H9 (cell line): ENCODE measurements around the gene FGA. TPM values are rescaled to one million over a fixed set of nuclear protein-coding genes. Genes with fewer than 3 reads are reported as not detected.

Experiments used
- DNase-seq: peaks from one replicate; pipeline ENCODE4 v3.0.0-alpha.2; 2017
- H2AFZ ChIP-seq: one replicate; pipeline ENCODE4 v1.6.1; 2013; ENCODE audit warnings: mild to moderate bottlenecking, low read length, control low read depth, moderate library complexity
- H2AK5ac ChIP-seq: 2 replicates; pipeline ENCODE4 v1.6.1; 2013; ENCODE audit warnings: low read length, control low read depth, mixed read lengths; ENCODE audit not compliant: insufficient read length
- H2BK120ac ChIP-seq: one replicate; pipeline ENCODE4 v1.6.1; 2013; ENCODE audit warnings: low read depth, mild to moderate bottlenecking, low read length, control low read depth, inconsistent platforms; ENCODE audit not compliant: poor library complexity, severe bottlenecking
- H2BK12ac ChIP-seq: 2 replicates; pipeline ENCODE4 v1.6.1; 2013; ENCODE audit warnings: low read length, control low read depth, mixed read lengths, low read depth; ENCODE audit not compliant: insufficient read length
- H2BK15ac ChIP-seq: 2 replicates; pipeline ENCODE4 v1.6.1; 2013; ENCODE audit warnings: low read depth, low read length, control low read depth
- H2BK20ac ChIP-seq: one replicate; pipeline ENCODE4 v1.6.1; 2013; ENCODE audit warnings: low read depth, mild to moderate bottlenecking, low read length, control low read depth, inconsistent platforms; ENCODE audit not compliant: poor library complexity, severe bottlenecking
- H2BK5ac ChIP-seq: 2 replicates; pipeline ENCODE4 v1.6.1; 2013; ENCODE audit warnings: low read length, control low read depth, mixed read lengths; ENCODE audit not compliant: insufficient read length
- H3K14ac ChIP-seq: 2 replicates; pipeline ENCODE4 v1.6.1; 2013; ENCODE audit warnings: low read length, control low read depth; ENCODE audit not compliant: insufficient read depth
- H3K18ac ChIP-seq: 2 replicates; pipeline ENCODE4 v1.6.1; 2013; ENCODE audit warnings: low read depth, mild to moderate bottlenecking, mixed read lengths, low read length, control low read depth; ENCODE audit not compliant: insufficient read length
- H3K23ac ChIP-seq: 2 replicates; pipeline ENCODE4 v1.6.1; 2013; ENCODE audit warnings: low read length, control low read depth, mixed read lengths, low read depth; ENCODE audit not compliant: insufficient read length
- H3K23me2 ChIP-seq: 2 replicates; pipeline ENCODE4 v1.6.1; 2013; ENCODE audit warnings: low read depth, mild to moderate bottlenecking, mixed read lengths, low read length, control low read depth; ENCODE audit not compliant: insufficient read length, poor library complexity, severe bottlenecking
- H3K27ac ChIP-seq: 2 replicates; pipeline ENCODE4 v1.5.1; 2013; ENCODE audit warnings: low read length, control low read depth, mixed read lengths, low read depth; ENCODE audit not compliant: insufficient read length
- H3K27me3 ChIP-seq: 2 replicates; pipeline ENCODE4 v1.6.1; 2013; ENCODE audit warnings: low read length, control low read depth, inconsistent platforms; ENCODE audit not compliant: insufficient read depth
- H3K4ac ChIP-seq: 2 replicates; pipeline ENCODE4 v1.6.1; 2013; ENCODE audit warnings: low read depth, mild to moderate bottlenecking, control low read depth, inconsistent platforms, low read length, moderate library complexity
- H3K4me1 ChIP-seq: 2 replicates; pipeline ENCODE4 v1.6.1; 2013; ENCODE audit warnings: low read length, control low read depth, inconsistent platforms; ENCODE audit not compliant: insufficient read depth
- H3K4me2 ChIP-seq: 2 replicates; pipeline ENCODE4 v1.6.1; 2013; ENCODE audit warnings: low read length, control low read depth, mixed read lengths; ENCODE audit not compliant: insufficient read length, insufficient read depth
- H3K56ac ChIP-seq: 2 replicates; pipeline ENCODE4 v1.6.1; 2013; ENCODE audit warnings: low read depth, mild to moderate bottlenecking, mixed read lengths, low read length, control low read depth; ENCODE audit not compliant: insufficient read length
- H3K79me1 ChIP-seq: 2 replicates; pipeline ENCODE4 v1.6.1; 2013; ENCODE audit warnings: low read depth, mild to moderate bottlenecking, moderate library complexity, low read length, control low read depth, inconsistent platforms; ENCODE audit not compliant: insufficient read depth, poor library complexity, severe bottlenecking
- H3K79me2 ChIP-seq: 2 replicates; pipeline ENCODE4 v1.6.1; 2013; ENCODE audit warnings: low read length, control low read depth, inconsistent platforms; ENCODE audit not compliant: insufficient read depth
- H3K9ac ChIP-seq: 2 replicates; pipeline ENCODE4 v1.6.1; 2013; ENCODE audit warnings: low read length, control low read depth, mixed read lengths; ENCODE audit not compliant: insufficient read length; ENCODE audit errors: extremely low read depth
- H3K9me3 ChIP-seq: one replicate; pipeline ENCODE4 v1.6.1; 2013; ENCODE audit warnings: low read depth, low read length, inconsistent platforms; ENCODE audit not compliant: control insufficient read depth
- H3T11ph ChIP-seq: one replicate; pipeline ENCODE4 v1.6.1; 2013; ENCODE audit warnings: mild to moderate bottlenecking, low read length, control low read depth, inconsistent platforms
- H4K20me1 ChIP-seq: one replicate; pipeline ENCODE4 v1.6.1; 2013; ENCODE audit not compliant: control insufficient read depth, insufficient read length, insufficient read depth
- H4K5ac ChIP-seq: 2 replicates; pipeline ENCODE4 v1.6.1; 2013; ENCODE audit warnings: low read depth, mild to moderate bottlenecking, mixed read lengths, low read length, control low read depth; ENCODE audit not compliant: insufficient read length
- H4K8ac ChIP-seq: replicated peaks from 2 replicates; pipeline ENCODE4 v1.6.1; 2013; ENCODE audit warnings: low read length, control low read depth, mixed read lengths, low read depth; ENCODE audit not compliant: insufficient read length
- H4K91ac ChIP-seq: 2 replicates; pipeline ENCODE4 v1.6.1; 2013; ENCODE audit warnings: low read depth, mild to moderate bottlenecking, moderate library complexity, mixed read lengths, low read length, control low read depth; ENCODE audit not compliant: insufficient read length
- H3K27ac Mint-ChIP-seq, 3 experiments: 2 replicates in 2 of 3; 3 replicates in 1 of 3; pipeline ENCODE4 v1.8.0; 2020 to 2021; ENCODE audit warnings: mixed read lengths in 3 of 3, mild to moderate bottlenecking in 1 of 3, moderate library complexity in 1 of 3
- H3K27me3 Mint-ChIP-seq: 2 replicates; pipeline ENCODE4 v1.8.0; 2021; ENCODE audit warnings: low read depth, mild to moderate bottlenecking, moderate library complexity, mixed read lengths
- H3K36me3 Mint-ChIP-seq, 3 experiments: 2 replicates in 2 of 3; 3 replicates in 1 of 3; pipeline ENCODE4 v1.8.0; 2020 to 2021; ENCODE audit warnings: low read depth in 3 of 3, mixed read lengths in 3 of 3; ENCODE audit not compliant: insufficient read depth in 1 of 3
- H3K4me1 Mint-ChIP-seq, 2 experiments: 2 replicates each; pipeline ENCODE4 v1.8.0; 2020; ENCODE audit warnings: mixed read lengths in 2 of 2
- H3K4me3 Mint-ChIP-seq, 2 experiments: 2 replicates in 1 of 2; 3 replicates in 1 of 2; pipeline ENCODE4 v1.8.0; 2020 to 2021; ENCODE audit warnings: mild to moderate bottlenecking in 2 of 2, mixed read lengths in 2 of 2, moderate library complexity in 1 of 2
- H3K9me3 Mint-ChIP-seq, 2 experiments: 2 replicates in 1 of 2; 3 replicates in 1 of 2; pipeline ENCODE4 v1.8.0; 2020; ENCODE audit warnings: mild to moderate bottlenecking in 2 of 2, mixed read lengths in 2 of 2, moderate library complexity in 1 of 2
- CTCF ChIP-seq: fragments of 200-600 bp; sonication (generic); conservative IDR thresholded peaks from 3 replicates; pipeline ENCODE4 v1.8.0; 2021; ENCODE audit warnings: antibody characterized with exemption, mild to moderate bottlenecking
- WGBS: extraction: QIAGEN DNeasy Blood & Tissue Kit; methylation state at CpG from one replicate; pipeline ENCODE4 v1.1.7; 2013; ENCODE audit warnings: missing lambda C conversion rate, low lambda C conversion rate, mixed read lengths; ENCODE audit not compliant: insufficient read length; ENCODE audit errors: extremely low coverage; 5-methylcytosine and 5-hydroxymethylcytosine counted together
- total RNA-seq: library from RNA; stranded (reverse); gene quantifications from 2 replicates; pipeline ENCODE4 v1.2.1, GENCODE V29; 2021

The FGA gene
- total RNA-seq, 1 experiment from 2014 or later, result not detected

GRCh38 chr4:154616287-154616686 lies 25.7 kb upstream of the FGA start:
- Histone ChIP-seq H3K27me3 (no peaks in the 10 kb centered on the region), H3K14ac (no peak overlapping the region), H2BK12ac (no peak overlapping the region), H3K4me1 (no peaks in the 10 kb centered on the region; the same call in 1 of the 2 replicates), H3K56ac (no peak overlapping the region), H3K27ac (no peak overlapping the region), H4K20me1 (no peaks in the 10 kb centered on the region), H2BK120ac (no peak overlapping the region), H3K18ac (no peak overlapping the region), H3T11ph (no peak overlapping the region), H3K79me2 (no peaks in the 10 kb centered on the region), H3K23ac (no peak overlapping the region), H4K8ac (no peak overlapping the region), H2AFZ (no peak overlapping the region), H4K5ac (no peak overlapping the region), H3K23me2 (no peaks in the 10 kb centered on the region), H3K4ac (no peak overlapping the region), H3K9me3 (no peaks in the 10 kb centered on the region), H2BK5ac (no peak overlapping the region), H3K9ac (no peak overlapping the region), H2BK15ac (no peak overlapping the region), H3K4me2 (no peak overlapping the region), H3K79me1 (no peaks in the 10 kb centered on the region), H4K91ac (no peak overlapping the region), H2AK5ac (no peak overlapping the region), H2BK20ac (no peak overlapping the region)
- no CpG with 5 or more reads among the region's 4 CpGs for WGBS
- no peak overlapping the region for H3K27ac Mint-ChIP-seq
- H3K4me3 Mint-ChIP-seq, result no peak overlapping the region
- H3K9me3 Mint-ChIP-seq, result no peaks in the 10 kb centered on the region
- DNase-seq, result no peak
- H3K4me1 Mint-ChIP-seq, result peaks cover 4 to 9% of the 10 kb centered on the region in 2 experiments
- H3K27me3 Mint-ChIP-seq, result no peaks in the 10 kb centered on the region
- TF ChIP-seq CTCF, result no peak
- no peaks in the 10 kb centered on the region for H3K36me3 Mint-ChIP-seq
